Esophagus muscularis mucosa (tissue), 4 donors: ENCODE results near the gene RPS23. TPM values are rescaled to one million over a fixed set of nuclear protein-coding genes. Genes with fewer than 3 reads are reported as not detected.

Source experiments
- DNase-seq: peaks from one replicate; pipeline ENCODE4 v3.0.0-alpha.2; 2017; ENCODE audit errors: extremely low spot score
- H3K27ac ChIP-seq, 4 donors: fragments of 200-600 bp; sonication (generic); replicated peaks in 1 of 4; 1 replicate in 3 of 4; 2 replicates in 1 of 4; pipeline ENCODE4 v1.5.1; 2016 to 2019; ENCODE audit warnings: mild to moderate bottlenecking in 1 of 4
- H3K27me3 ChIP-seq, 4 donors: fragments of 200-600 bp; sonication (generic); one replicate each; pipeline versions ENCODE4 v1.5.1 to v1.6.0; 2016 to 2019
- H3K36me3 ChIP-seq, 4 donors: fragments of 200-600 bp; sonication (generic); one replicate each; pipeline ENCODE4 v1.5.1; 2016 to 2019
- H3K4me1 ChIP-seq, 4 donors: fragments of 200-600 bp; sonication (generic); one replicate each; pipeline ENCODE4 v1.5.1; 2016 to 2019
- H3K4me3 ChIP-seq, 4 donors: fragments of 200-600 bp; sonication (generic); 1 replicate in 2 of 4; 2 replicates in 2 of 4; pipeline ENCODE4 v1.5.1; 2016 to 2019; ENCODE audit warnings: mild to moderate bottlenecking in 4 of 4, moderate library complexity in 1 of 4
- H3K9me3 ChIP-seq, 4 donors: fragments of 200-600 bp; sonication (generic); 1 replicate in 3 of 4; 2 replicates in 1 of 4; pipeline ENCODE4 v1.5.1; 2016 to 2019
- EP300 ChIP-seq: sonication (generic); formaldehyde crosslinking; IDR thresholded peaks from one replicate; pipeline ENCODE4 v1.6.1; 2017; ENCODE audit warnings: antibody characterized with exemption
- POLR2A ChIP-seq: fragments of 450-650 bp; IDR thresholded peaks from one replicate; pipeline ENCODE4 v1.6.1; 2017; ENCODE audit warnings: antibody characterized with exemption, moderate library complexity, mild to moderate bottlenecking, low read depth
- POLR2AphosphoS5 ChIP-seq, 2 donors: sonication (generic); formaldehyde crosslinking; IDR thresholded peaks; one replicate each; pipeline ENCODE4 v1.6.1; 2017; ENCODE audit warnings: antibody characterized with exemption in 2 of 2
- WGBS: methylation state at CpG from one replicate; pipeline ENCODE4 v1.1.5; 2018; 5-methylcytosine and 5-hydroxymethylcytosine counted together
- intact Hi-C: fragments of 100-400 bp; cut with DNase I; formaldehyde crosslinking; loops from one replicate; pipeline ENCODE4 v1.15.1; 2023
- total RNA-seq, 4 donors: library from RNA; depleted of rRNA; stranded (reverse); fragments of >200 nt; gene quantifications; one replicate each; pipeline versions ENCODE4 v1.1.0 to v1.2.1, GENCODE V29; 2016
- TF ChIP-seq, protein P1 (sequence below), 3 experiments: fragments of 200-600 bp in 2 of 3; fragments of 450-650 bp in 1 of 3; sonication (generic) in 2 of 3; IDR thresholded peaks; one replicate each; pipeline ENCODE4 v1.5.1; 2017 to 2019; ENCODE audit warnings: antibody characterized with exemption in 3 of 3, mild to moderate bottlenecking in 2 of 3, moderate library complexity in 1 of 3

RPS23 gene
- total RNA-seq, 4 donors from 2014 or later, result 2,601 to 3,337 (median 2,967) TPM

DNA sequence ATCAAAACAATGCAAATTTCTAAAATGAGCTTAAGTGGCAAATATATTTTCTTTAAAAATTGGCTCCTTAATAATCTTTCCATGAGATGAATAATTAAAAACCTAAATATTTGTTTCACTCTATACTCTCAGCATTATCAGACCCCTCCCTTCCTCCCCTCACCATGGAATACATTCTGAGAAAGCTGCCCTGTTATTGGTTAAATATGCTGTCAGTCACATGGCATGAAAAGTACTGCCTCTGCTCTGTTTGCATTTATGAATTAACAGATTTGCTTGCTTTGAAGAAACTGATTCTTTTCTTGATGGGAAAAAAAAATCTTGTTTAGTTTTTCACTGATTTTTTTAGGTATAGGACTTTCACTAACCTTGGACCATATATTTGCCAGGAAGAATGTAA is 17.0 kb upstream of the RPS23 start:
- DNase-seq, result no peak
- no peak overlapping the region for H3K4me3 ChIP-seq
- TF ChIP-seq POLR2A (no peak), POLR2AphosphoS5 (IDR thresholded peaks at IDR 0.05) (no peak), EP300 (no peak)
- TF ChIP-seq, protein P1, sequence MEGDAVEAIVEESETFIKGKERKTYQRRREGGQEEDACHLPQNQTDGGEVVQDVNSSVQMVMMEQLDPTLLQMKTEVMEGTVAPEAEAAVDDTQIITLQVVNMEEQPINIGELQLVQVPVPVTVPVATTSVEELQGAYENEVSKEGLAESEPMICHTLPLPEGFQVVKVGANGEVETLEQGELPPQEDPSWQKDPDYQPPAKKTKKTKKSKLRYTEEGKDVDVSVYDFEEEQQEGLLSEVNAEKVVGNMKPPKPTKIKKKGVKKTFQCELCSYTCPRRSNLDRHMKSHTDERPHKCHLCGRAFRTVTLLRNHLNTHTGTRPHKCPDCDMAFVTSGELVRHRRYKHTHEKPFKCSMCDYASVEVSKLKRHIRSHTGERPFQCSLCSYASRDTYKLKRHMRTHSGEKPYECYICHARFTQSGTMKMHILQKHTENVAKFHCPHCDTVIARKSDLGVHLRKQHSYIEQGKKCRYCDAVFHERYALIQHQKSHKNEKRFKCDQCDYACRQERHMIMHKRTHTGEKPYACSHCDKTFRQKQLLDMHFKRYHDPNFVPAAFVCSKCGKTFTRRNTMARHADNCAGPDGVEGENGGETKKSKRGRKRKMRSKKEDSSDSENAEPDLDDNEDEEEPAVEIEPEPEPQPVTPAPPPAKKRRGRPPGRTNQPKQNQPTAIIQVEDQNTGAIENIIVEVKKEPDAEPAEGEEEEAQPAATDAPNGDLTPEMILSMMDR (IDR thresholded peaks at IDR 0.05), result no peak
- H3K9me3 ChIP-seq, result no peaks in the 10 kb centered on the region
- H3K27ac ChIP-seq, result no peak overlapping the region
- H3K27me3 ChIP-seq, result no peaks in the 10 kb centered on the region
- intact Hi-C loops, result no loop called here
- no peaks in the 10 kb centered on the region for H3K4me1 ChIP-seq
- H3K36me3 ChIP-seq, result no peaks in the 10 kb centered on the region

DNA sequence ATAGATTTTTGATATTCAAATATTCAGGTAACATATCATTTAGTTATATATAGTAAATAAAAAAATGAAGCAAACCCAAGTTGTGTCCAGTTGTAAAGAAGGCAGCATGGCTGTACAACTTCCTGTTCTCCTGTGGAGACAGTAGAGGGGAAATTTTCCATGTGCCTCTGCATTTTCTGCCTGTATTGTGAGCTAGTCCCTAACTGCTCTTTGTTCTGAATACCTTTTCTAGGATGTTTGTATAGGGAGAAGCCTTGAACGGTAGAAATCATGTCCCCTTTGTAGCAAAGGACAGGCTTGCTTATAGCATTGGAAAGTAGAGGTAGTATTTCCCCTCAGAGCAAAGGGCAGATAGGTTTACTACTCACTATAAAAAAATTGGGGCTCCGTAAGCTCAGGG is 13.3 kb upstream of the RPS23 start:
- intact Hi-C loops, result no loop called here
- no peak overlapping the region for H3K4me3 ChIP-seq
- DNase-seq, result no peak
- no peaks in the 10 kb centered on the region for H3K36me3 ChIP-seq
- WGBS, result 62% methylated on average over 2 of the region's 2 CpGs
- H3K27ac ChIP-seq, result no peak overlapping the region
- no peaks in the 10 kb centered on the region for H3K9me3 ChIP-seq
- TF ChIP-seq POLR2AphosphoS5 (IDR thresholded peaks at IDR 0.05) (no peak), POLR2A (no peak), EP300 (no peak)
- TF ChIP-seq, protein P1 (IDR thresholded peaks at IDR 0.05), result no peak
- no peaks in the 10 kb centered on the region for H3K27me3 ChIP-seq
- H3K4me1 ChIP-seq, result peaks cover 0 to 4% (median 0%) of the 10 kb centered on the region in 4 donors

DNA sequence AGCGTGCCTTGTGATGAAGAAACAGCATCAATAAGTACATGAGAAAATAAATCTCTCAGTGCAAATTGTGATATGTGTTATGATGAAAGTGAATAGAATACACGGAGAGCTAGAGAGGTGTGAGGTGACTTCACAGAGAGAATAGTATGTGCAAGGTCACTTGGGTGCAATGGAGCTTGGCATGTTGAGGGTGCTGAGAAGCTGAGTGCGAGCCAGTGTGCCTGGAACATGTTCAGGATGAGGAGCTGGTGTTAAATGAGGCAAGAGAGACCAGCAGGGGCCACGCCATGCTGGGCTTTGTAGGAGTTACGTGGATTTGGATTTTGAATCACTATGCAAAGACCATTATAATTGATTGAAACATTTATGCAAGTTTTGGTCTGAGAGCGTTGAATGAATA is 12.8 kb upstream of the RPS23 start:
- 95% methylated on average over 5 of the region's 6 CpGs for WGBS
- Histone ChIP-seq H3K27me3 (no peaks in the 10 kb centered on the region), H3K4me3 (no peak overlapping the region), H3K36me3 (no peaks in the 10 kb centered on the region), H3K4me1 (peaks cover 0 to 4% (median 0%) of the 10 kb centered on the region in 4 donors), H3K9me3 (no peaks in the 10 kb centered on the region), H3K27ac (no peak overlapping the region)
- TF ChIP-seq POLR2AphosphoS5 (IDR thresholded peaks at IDR 0.05) (no peak), POLR2A (no peak)
- intact Hi-C loops, result no loop called here
- no peak for DNase-seq

DNA sequence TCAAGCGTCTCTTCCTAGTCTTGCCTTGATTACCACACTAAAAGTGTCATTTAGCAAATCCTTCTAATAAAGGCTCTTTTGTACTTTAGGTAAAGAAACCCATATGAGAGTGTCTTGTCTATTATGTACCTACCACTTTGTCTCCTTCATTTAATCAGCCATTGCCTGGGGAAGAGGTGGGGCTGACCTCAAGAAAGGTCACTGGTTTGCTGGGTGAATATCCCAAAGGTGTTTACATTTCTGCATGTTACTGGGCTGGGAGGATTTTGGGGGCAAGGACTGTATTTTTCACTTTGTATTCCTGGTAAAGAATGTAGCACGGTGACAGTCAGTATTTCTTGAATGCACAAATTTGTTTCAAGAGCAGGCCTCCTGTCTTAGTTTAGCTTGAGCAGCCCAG is 11.9 kb upstream of the RPS23 start:
- DNase-seq, result no peak
- intact Hi-C loops, result no loop called here
- peaks cover 0 to 4% (median 0%) of the 10 kb centered on the region in 4 donors for H3K4me1 ChIP-seq
- H3K4me3 ChIP-seq, result no peak overlapping the region
- no peaks in the 10 kb centered on the region for H3K9me3 ChIP-seq
- TF ChIP-seq POLR2AphosphoS5 (IDR thresholded peaks at IDR 0.05) (no peak), POLR2A (no peak), EP300 (no peak)
- TF ChIP-seq, protein P1 (IDR thresholded peaks at IDR 0.05), result no peak
- H3K27me3 ChIP-seq, result no peaks in the 10 kb centered on the region
- WGBS, result 72% methylated on average over 2 of the region's 2 CpGs
- H3K27ac ChIP-seq, result no peak overlapping the region
- no peaks in the 10 kb centered on the region for H3K36me3 ChIP-seq

DNA sequence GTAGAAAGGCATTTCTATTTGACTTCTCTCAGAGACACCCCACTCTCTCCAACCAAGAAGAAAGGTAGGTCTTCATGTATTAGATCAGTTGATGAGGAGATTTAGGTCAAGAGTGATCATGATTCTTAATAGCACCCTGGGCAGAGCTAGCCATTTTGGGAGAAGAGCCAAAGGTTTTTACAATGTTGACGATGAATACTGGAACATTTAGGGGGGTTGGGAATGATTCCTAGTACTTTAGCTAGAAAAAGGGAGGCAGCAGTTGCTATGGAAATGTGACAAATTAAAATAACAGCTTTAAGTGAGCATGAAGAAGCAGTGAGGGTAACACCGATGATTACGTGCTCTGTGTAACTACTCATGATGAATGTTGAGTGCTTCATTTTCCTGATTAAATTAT is 9.5 kb upstream of the RPS23 start:
- H3K4me1 ChIP-seq, result peaks cover 0 to 4% (median 0%) of the 10 kb centered on the region in 4 donors
- H3K36me3 ChIP-seq, result no peaks in the 10 kb centered on the region
- DNase-seq, result no peak
- no peak overlapping the region for H3K27ac ChIP-seq
- WGBS, result 88% methylated on average over 3 of the region's 3 CpGs
- no peaks in the 10 kb centered on the region for H3K27me3 ChIP-seq
- TF ChIP-seq POLR2AphosphoS5 (IDR thresholded peaks at IDR 0.05) (no peak), POLR2A (no peak), EP300 (no peak)
- TF ChIP-seq, protein P1 (IDR thresholded peaks at IDR 0.05), result no peak
- H3K4me3 ChIP-seq, result no peak overlapping the region
- H3K9me3 ChIP-seq, result no peaks in the 10 kb centered on the region
- intact Hi-C loops, result no loop called here
